CD4-positive, alpha-beta T cell treated with Interleukin-12 subunit alpha and Interleukin-12 subunit beta, for 1 hour (primary cell): ENCODE results near the gene DIP2C.
A peak's percentile ranks its signal among the peaks of the same experiment; 100 is the strongest.
"Not testable (repeated sequence)": the region's sequence is repeated elsewhere in the genome, so short reads cannot be mapped to it uniquely, and the experiment has no call there.

ENCODE experiments used
- DNase-seq: peaks from one replicate; pipeline ENCODE4 v3.0.0-alpha.2; 2020

DIP2C gene

DNA sequence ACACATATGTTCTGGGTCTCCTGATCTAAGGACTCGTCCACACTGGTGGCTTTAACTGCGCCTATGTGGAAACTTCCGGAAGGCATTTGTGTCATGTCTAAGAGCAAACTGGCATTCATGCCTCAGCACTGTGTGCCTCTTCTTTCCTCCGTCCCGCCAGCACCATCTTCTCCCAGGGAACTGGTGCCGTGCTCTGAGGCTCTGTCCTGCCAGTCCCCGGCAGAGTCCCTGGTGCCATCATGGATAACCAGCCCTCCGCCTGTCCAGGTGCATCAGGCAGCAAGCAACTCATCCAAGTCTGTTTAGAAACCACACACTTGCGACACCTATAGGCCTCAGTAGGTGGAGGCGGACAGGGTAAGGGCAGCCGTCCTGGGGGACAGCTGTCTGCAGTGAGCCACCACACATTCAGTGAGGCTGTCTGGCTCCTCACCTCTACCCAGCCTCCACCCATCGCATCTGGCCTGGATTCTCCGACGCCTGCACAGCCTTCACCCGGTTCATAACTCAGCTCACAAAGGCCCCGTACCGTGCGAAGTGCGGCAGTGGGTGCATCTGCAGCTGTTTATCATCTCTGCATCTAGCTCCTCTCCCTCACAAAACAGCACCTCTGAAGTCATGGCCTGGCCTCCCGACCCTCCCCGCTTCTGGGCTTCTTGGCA is 162.7 kb downstream of the DIP2C start:
- no peak for DNase-seq

DNA sequence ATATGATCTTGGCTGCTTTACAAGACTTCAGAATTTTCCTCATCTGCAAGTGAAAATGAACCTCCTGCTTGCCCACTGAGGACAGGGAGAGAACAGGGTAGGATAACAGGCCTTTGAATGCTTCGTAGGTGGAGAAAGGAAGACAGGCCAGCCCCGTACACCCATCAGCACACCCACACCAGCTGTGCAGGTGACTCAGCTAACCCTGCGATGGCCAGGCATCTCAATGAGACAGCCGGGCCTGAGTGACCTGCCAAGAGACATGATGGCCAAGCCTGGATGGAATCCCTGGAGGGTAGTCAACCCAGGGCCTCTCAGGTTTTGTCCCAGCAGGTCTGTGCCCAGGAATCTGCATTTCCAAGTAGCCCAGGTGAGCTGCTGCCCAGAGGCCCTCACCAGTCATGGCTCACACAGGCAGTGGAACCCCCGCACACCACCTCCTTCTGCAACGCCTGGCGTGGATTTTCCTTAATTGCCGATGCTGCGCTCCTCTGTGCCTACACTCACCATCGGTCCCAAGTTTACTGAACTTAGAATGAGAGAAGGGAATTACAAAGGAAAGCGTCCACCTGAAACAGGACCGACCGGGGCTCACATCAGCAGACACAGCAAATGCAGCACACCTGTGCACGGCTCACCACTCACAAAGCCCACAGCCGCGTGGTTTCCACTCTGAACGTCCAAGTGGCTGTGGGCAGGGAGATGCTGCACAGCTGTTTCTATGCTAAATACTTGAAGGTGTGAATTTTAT is 163.7 kb downstream of the DIP2C start:
- DNase-seq = no peak

- no peak for DNase-seq
Measured at GRCh38 chr10:523925-524324, 165.5 kb downstream of the DIP2C start.

GRCh38 chr10:522350-522749 is 167.1 kb downstream of the DIP2C start:
- no peak for DNase-seq

DNA sequence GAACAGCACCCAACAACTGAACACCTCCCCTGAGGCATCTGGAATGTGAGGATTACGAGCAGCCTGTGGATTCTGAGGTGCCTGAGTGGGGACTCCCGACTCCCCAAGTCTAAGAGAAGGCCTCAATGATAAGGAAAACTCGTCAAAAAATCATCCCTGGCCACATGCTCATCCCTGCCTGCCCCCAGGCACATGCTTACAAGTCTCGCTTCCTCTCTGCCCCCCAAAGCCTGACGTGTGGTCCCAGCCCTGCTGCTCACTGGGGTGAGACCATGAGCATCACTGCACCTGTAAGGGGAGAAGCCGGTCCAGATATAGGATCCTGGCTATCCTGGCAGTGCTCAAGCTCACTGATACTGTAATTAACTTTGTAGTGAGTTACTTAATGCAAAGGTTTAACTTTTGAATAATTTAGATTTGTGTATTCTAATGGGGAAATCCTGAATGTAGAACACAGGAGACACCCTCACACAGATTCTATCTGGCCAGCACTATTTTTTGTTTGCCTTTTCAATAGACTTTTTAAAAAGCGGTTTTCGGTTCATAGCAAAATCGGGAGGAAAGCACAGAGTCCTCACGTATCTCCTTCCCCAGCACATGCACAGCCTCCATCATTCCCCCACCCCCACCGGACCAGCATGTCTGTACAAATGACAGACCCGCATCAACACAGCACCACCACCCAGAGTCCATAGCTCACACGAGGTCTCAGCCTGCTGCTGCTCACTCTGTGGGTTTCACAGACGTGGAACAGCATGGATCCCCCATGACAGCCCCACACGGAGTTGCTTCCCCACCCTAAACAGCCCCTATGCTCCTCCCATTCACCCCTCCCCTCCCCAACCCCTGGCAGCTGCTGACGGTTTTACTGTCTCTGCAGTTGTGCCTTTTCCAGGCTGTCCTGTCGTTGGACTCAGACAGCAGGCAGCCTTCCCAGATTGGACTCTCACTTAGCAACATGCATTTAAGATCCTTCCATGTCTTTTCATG is 167.9 kb downstream of the DIP2C start:
- no peak for DNase-seq

GRCh38 chr10:520402-520787 is 169.1 kb downstream of the DIP2C start:
- no peak for DNase-seq

GRCh38 chr10:519716-520401 is 169.6 kb downstream of the DIP2C start:
- no peak for DNase-seq

- no peak for DNase-seq
Measured at GRCh38 chr10:519055-519715, 170.3 kb downstream of the DIP2C start.

- DNase-seq = no peak
Measured at GRCh38 chr10:517872-518475, 171.5 kb downstream of the DIP2C start.

- no peak for DNase-seq
Measured at GRCh38 chr10:517241-517830, 172.1 kb downstream of the DIP2C start.

- DNase-seq = no peak
Measured at GRCh38 chr10:516764-517163, 172.7 kb downstream of the DIP2C start.

GRCh38 chr10:515674-516073 is 173.8 kb downstream of the DIP2C start:
- no peak for DNase-seq

DNA sequence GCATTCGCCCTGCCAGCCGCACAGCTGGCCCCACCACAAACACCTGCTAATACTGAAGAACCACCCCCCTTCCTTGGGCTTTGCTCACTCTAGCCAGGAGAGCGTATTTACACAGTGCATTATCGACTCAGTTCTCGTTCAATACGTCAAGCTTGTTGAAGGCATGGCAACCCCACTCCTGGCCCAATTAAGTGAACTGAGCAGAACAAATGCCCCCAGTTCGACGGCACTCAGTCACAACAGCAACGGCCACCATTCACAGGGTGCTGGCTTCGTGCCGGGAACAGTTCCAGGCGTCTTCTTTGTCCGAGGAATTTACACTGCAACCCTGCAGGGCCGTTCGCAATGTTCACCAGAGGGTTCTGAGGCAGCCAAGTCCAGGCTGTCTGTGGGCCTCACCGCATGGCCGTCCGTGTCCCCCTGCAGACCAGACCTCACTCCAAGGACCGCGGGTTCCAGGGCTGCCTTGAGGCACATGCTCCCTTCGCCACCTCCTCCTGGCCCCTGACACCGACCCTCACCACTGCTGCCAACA is 175.3 kb downstream of the DIP2C start:
- DNase-seq = no peak

GRCh38 chr10:513393-513792 is 176.1 kb downstream of the DIP2C start:
- DNase-seq = no peak

GRCh38 chr10:512661-513060 is 176.8 kb downstream of the DIP2C start:
- DNase-seq = not testable (repeated sequence)

DNA sequence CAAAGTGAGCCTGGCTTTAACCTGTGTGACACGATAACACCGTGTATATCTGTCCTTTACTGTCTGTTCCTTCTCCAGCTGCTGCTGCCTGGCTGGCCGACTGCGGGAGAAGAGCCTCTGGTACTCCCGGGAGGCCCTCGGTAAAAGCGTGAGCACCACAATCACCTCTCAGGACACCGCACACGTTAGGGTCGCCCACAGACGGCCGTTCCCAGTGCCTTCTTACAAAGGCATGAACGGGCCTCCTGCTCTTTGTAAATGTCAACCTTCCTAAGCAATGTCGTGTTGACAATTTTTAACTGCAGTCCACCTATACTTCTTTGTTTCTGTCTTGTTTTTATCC is 177.6 kb downstream of the DIP2C start:
- no peak for DNase-seq

DNA sequence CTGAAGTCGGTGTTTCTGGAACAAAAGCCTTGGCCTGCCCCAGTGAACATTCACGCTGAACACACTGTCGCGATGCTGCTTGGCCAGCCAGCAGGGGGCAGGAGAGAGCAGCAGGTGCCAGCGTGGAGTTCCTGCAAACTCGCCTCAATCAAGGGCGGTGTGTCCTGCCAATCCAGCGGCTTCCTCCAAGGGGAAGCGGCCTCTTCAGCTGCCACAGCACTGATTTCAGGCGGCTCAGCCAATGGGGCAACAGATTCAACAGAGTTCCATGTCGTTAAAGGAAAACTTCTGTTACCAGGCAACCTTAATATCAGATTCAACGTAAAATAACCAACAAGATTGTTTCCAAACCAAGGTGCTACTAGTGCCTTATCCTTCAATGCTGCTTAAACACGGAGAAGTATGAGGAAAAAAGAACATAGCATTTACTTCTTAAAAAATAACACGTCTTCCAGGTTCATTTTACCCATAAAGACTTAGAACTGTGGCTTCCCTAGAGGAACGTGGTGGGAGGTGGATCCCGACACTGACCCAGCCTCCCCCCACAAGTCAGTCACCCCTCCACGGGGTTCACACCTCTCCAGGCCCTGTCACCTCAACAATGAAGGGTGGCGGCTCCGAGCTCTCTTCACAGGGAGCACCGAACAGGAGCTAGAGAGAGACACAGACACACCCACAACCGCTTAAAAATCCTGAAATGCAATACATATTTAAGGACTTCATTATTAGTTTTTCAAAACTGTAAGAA is 178.2 kb downstream of the DIP2C start:
- peak; percentile 72 for DNase-seq

- DNase-seq = no peak
Measured at GRCh38 chr10:510415-510881, 179.0 kb downstream of the DIP2C start.

GRCh38 chr10:509361-510102 is 179.9 kb downstream of the DIP2C start:
- DNase-seq = no peak

DNA sequence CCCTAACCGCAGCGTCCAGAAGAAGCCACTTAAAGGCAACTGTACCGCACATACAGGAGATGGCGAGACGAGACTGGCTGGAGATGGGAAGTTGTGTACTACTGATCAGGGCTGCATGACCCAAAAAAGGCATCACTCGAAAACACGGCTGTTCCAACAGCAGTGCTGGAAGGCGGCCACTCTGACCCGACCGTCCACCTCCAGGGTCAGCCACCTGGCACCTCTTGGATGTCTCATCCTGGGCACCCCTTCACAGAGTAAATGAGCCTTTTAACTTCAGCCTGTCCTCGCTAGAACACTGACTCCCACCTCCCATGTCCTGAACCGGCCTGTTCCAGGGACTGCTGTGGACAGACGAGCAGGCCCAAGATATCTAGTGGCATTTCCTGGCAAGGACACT is 180.7 kb downstream of the DIP2C start:
- DNase-seq = no peak
